Immature natural killer cell (primary cell): Measurements from ENCODE around the gene HOXA4. TPM values are rescaled to one million over a fixed set of nuclear protein-coding genes. Genes with fewer than 3 reads are reported as not detected.

Experiments
- DNase-seq, 3 donors: peaks; one replicate each; pipeline ENCODE4 v3.0.0; 2022; ENCODE audit warnings: mixed read lengths in 1 of 3
- H3K27ac Mint-ChIP-seq, 6 donors: one replicate each; pipeline ENCODE4 v1.8.0; 2020; ENCODE audit warnings: mixed read lengths in 6 of 6, mild to moderate bottlenecking in 5 of 6, inconsistent platforms in 4 of 6, moderate library complexity in 3 of 6
- H3K27me3 Mint-ChIP-seq, 3 donors: one replicate each; pipeline ENCODE4 v1.8.0; 2020 to 2021; ENCODE audit warnings: low read depth in 3 of 3, mild to moderate bottlenecking in 3 of 3, mixed read lengths in 3 of 3, moderate library complexity in 3 of 3, inconsistent platforms in 1 of 3
- H3K36me3 Mint-ChIP-seq, 3 donors: one replicate each; pipeline ENCODE4 v1.8.0; 2020; ENCODE audit warnings: mixed read lengths in 3 of 3, inconsistent platforms in 2 of 3, mild to moderate bottlenecking in 2 of 3
- H3K4me1 Mint-ChIP-seq, 2 donors: one replicate each; pipeline ENCODE4 v1.8.0; 2020; ENCODE audit warnings: inconsistent platforms in 2 of 2, mild to moderate bottlenecking in 2 of 2, mixed read lengths in 2 of 2, moderate library complexity in 1 of 2
- H3K4me3 Mint-ChIP-seq, 5 donors: one replicate each; pipeline ENCODE4 v1.8.0; 2020; ENCODE audit warnings: mild to moderate bottlenecking in 5 of 5, mixed read lengths in 5 of 5, inconsistent platforms in 3 of 5, moderate library complexity in 3 of 5
- H3K9me3 Mint-ChIP-seq, 6 donors: one replicate each; pipeline ENCODE4 v1.8.0; 2020; ENCODE audit warnings: mild to moderate bottlenecking in 6 of 6, mixed read lengths in 6 of 6, inconsistent platforms in 4 of 6, moderate library complexity in 3 of 6
- polyA plus RNA-seq, 3 donors: library from polyadenylated mRNA; unstranded; fragments of 300-500 nt; fragmentation: Illumina TruSeq; gene quantifications; one replicate each; pipeline ENCODE4 v1.2.3, GENCODE V29; 2021

HOXA4 gene
- polyA plus RNA-seq, 3 donors from 2014 or later, result 0.51 to 1.2 TPM; not detected in 1

DNA sequence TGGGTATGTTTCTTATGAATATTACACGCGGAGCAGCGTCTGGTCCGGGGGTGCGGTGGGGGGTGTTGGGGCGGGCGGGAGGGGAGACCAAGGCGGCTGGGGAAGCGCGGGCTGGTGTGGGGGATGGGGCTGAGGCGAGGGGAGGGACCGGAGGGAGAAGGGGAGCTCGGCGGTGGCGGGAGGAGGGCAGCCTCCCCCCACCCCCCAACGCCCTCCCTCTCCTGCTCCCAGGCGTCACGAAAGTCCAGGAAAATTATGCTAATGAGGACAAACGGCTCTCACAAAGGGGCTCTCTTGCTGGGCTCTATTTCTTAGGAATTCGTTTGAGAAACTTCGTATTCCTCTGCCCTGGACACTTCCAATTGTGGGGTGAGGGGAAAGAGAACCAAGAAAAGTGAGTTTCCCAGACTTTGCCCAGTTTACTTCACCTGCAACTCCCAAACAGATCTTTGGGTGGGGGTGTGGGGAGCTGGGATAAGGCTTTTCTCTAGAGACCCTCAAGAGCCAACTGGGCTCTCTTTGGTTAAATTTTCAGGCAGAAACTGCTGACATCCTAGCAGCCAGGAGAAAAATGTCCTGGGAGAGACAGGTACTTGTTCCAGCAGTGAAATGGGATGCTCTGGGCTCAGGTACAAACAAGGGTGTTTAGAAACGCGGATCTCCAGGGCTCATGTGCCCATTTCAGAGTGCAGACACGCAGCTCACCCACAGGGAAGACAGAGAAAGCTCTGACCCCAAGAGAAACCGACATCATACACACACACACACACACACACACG lies 16.4 kb downstream of the HOXA4 start:
- no peak overlapping the region for H3K4me3 Mint-ChIP-seq
- H3K27me3 Mint-ChIP-seq, result peaks cover 0 to 2% (median 0%) of the 10 kb centered on the region in 3 donors
- H3K9me3 Mint-ChIP-seq, result no peaks in the 10 kb centered on the region
- no peak overlapping the region for H3K27ac Mint-ChIP-seq
- H3K36me3 Mint-ChIP-seq, result peaks cover 0 to 4% (median 0%) of the 10 kb centered on the region in 3 donors
- no peaks in the 10 kb centered on the region for H3K4me1 Mint-ChIP-seq
- no peak for DNase-seq

DNA sequence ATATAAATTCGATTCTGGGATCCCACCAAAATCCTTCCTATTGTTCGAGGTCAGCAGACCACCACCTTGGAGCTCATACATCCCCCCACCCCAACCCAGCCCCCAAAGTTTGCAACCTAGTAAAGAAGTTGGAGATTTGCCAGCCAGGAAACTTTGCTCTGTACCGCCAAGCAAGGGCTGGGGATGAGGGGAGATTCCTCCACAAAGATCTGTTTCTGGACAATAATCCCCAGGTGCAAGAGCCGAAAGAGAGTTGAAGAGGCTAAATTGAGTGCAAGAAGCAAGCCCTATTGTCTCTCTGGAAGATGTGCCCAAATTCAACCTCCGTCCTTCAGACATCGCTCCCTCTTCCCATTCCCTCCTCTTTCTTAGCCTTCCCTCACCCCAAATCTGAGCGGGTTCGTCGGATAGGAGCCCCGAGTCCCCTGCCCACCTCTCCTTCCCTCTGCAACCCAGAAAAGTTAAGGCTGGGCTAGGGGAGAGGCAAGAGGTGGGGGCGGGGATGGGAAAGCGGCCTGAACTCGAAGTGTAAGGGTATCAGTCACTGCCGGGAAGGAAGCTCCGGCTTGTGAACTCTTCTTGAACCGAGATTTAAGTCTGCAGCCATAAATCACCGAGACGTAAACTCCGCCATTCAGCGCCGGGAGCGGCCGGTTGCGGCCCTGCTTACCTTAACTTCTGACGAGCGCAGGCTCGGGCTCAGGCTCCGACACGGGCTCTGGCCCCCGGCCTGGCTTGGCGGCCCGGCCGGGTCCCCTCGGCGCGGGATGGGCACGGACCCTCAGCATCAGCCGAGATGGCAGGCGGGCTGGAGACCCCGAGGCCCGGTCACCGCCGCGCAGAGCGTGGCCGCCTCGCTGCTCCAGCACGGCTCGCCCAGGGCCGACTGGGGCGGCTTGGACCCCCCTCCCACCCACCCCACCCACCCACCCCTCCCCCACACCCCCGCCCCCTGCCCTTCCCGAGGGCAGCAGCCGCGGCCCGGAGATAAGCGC lies 17.3 kb downstream of the HOXA4 start:
- Mint-ChIP-seq H3K27ac (no peak overlapping the region), H3K27me3 (peaks cover 0 to 2% (median 0%) of the 10 kb centered on the region in 3 donors), H3K4me1 (no peaks in the 10 kb centered on the region), H3K9me3 (no peaks in the 10 kb centered on the region), H3K4me3 (no peak overlapping the region), H3K36me3 (peaks cover 0 to 4% (median 0%) of the 10 kb centered on the region in 3 donors)
- no peak for DNase-seq

DNA sequence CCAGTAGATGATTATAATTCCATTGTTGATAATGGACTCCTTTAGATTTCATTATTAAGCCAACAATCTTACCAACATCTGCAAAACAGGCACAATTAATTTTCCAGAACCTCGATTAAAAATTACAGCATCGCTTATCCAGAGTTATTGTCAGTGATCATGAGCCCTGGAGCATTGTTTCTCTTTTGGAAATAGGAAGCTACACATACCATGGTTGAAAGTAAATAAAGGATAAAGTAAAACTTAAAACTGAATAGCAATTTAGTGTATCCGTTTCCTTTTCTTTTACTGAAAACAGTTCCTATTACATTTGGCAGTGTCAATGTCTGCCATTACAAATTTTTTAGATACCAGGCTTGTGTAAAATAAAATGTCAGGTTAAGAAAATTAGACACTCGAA lies 18.2 kb downstream of the HOXA4 start:
- H3K27me3 Mint-ChIP-seq, result peaks cover 0 to 2% (median 0%) of the 10 kb centered on the region in 3 donors
- no peak for DNase-seq
- H3K9me3 Mint-ChIP-seq, result no peaks in the 10 kb centered on the region
- no peak overlapping the region for H3K27ac Mint-ChIP-seq
- no peak overlapping the region for H3K4me3 Mint-ChIP-seq
- peaks cover 0 to 4% (median 3%) of the 10 kb centered on the region in 3 donors for H3K36me3 Mint-ChIP-seq
- no peaks in the 10 kb centered on the region for H3K4me1 Mint-ChIP-seq

DNA sequence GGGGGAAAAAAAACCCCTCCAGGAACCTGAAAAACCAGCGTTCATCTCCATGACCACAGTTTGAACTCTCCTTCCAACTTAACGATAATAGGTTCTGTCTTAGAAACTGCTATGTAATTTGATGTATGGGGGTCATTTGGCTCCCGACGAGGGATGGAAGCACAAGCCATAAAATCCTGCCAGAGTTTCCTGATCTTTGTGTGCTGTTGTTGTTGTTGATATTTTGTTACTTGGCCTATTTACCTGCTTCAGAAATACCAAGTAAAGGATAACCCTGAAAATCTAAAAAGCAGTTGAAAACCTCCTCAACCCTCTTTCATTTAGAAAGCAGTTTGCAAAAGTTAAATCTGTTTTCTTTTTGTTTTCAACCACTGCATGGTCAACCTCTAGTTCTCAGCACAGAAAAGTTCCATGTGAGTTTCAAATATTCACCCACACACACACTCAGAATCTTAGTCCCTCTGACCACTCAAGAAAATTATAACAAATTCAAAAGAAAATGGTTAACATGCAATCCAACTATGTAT lies 18.7 kb downstream of the HOXA4 start:
- H3K36me3 Mint-ChIP-seq, result peaks cover 0 to 4% (median 3%) of the 10 kb centered on the region in 3 donors
- H3K4me1 Mint-ChIP-seq, result no peaks in the 10 kb centered on the region
- no peak overlapping the region for H3K4me3 Mint-ChIP-seq
- no peaks in the 10 kb centered on the region for H3K9me3 Mint-ChIP-seq
- no peak for DNase-seq
- no peak overlapping the region for H3K27ac Mint-ChIP-seq
- H3K27me3 Mint-ChIP-seq, result peaks cover 0 to 2% (median 0%) of the 10 kb centered on the region in 3 donors

DNA sequence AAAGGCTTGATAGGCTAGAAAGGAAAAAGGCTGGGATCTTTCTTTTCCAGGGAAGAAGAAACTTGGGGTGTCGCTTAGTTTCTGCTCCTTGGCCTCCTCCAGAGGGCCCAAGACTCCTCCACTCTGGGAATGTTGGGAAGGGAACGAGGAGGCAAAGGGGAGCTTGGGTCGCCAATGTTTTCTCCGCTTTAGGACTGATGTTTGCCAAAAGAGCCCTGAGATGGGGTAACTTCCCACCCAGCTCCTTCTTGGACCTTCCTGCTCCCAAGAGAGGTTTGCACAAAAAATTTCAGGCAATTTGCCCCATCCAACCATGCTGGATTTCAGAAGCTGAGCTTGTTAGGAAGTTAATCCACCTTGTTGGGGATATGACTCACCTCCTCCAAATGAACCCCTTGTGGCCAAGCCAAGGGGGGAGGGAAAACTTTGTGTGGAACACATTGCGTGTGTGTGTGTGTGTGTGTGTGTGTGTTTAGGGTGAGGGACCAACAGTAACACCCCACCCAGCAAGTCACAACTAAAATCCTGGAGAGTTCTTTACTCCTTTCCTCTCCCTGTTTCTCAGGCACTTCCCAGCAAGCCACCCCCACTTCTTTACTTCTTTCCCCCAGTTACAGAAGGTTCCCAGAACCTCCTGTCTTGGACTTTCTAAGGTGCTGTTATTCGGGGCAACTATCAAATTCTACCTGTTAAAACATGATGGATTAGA lies 19.4 kb downstream of the HOXA4 start:
- H3K4me3 Mint-ChIP-seq, result no peak overlapping the region
- peaks cover 0 to 2% (median 0%) of the 10 kb centered on the region in 3 donors for H3K27me3 Mint-ChIP-seq
- DNase-seq, result no peak
- H3K27ac Mint-ChIP-seq, result no peak overlapping the region
- H3K36me3 Mint-ChIP-seq, result peaks cover 0 to 3% (median 2%) of the 10 kb centered on the region in 3 donors
- H3K4me1 Mint-ChIP-seq, result no peaks in the 10 kb centered on the region
- no peaks in the 10 kb centered on the region for H3K9me3 Mint-ChIP-seq

DNA sequence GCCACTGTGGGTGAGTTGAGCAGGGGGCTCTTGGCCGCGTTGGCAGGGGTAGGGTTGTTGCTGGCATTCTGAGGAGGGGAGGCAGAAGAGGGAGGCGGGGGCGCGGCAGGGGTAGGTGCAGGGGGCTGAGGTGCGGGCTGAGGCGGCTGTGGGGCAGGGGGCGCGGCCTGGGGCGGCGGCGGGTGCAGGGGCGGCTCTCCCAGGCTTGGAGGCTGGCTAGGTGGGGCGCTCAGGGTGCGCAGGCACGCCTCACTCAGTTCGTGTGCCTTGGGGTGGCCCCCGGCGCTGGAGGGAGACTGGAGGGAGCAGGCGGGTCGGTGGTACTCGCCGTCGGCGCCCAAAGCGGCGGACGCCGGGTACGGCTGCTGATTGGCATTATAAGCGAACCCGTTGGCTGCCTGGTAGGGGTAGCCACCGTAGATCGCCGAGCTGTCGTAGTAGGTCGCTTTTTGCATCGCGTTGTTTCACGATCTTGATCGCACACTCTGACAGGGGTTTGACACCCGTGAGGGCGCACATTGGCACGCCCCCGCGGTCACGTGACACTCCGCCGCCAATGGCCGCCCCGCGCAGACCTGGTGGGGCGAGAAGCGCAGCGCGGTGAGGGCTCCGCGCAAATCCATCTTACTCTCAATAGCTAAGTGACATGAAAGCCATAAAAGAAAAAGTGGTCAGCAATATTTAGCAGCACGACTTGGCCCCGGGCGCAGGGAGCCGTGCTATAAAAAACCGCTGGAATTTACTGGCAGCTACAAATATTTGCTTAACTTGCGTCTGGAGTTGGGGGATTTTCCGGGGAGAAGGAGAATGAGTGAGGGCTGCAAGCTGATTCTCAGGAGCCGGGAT lies 20.1 kb downstream of the HOXA4 start:
- H3K36me3 Mint-ChIP-seq, result peaks cover 0 to 3% (median 0%) of the 10 kb centered on the region in 3 donors
- no peaks in the 10 kb centered on the region for H3K4me1 Mint-ChIP-seq
- H3K4me3 Mint-ChIP-seq, result no peak overlapping the region
- H3K27ac Mint-ChIP-seq, result no peak overlapping the region
- no peaks in the 10 kb centered on the region for H3K9me3 Mint-ChIP-seq
- H3K27me3 Mint-ChIP-seq, result peaks cover 0 to 2% (median 0%) of the 10 kb centered on the region in 3 donors
- DNase-seq, result no peak

DNA sequence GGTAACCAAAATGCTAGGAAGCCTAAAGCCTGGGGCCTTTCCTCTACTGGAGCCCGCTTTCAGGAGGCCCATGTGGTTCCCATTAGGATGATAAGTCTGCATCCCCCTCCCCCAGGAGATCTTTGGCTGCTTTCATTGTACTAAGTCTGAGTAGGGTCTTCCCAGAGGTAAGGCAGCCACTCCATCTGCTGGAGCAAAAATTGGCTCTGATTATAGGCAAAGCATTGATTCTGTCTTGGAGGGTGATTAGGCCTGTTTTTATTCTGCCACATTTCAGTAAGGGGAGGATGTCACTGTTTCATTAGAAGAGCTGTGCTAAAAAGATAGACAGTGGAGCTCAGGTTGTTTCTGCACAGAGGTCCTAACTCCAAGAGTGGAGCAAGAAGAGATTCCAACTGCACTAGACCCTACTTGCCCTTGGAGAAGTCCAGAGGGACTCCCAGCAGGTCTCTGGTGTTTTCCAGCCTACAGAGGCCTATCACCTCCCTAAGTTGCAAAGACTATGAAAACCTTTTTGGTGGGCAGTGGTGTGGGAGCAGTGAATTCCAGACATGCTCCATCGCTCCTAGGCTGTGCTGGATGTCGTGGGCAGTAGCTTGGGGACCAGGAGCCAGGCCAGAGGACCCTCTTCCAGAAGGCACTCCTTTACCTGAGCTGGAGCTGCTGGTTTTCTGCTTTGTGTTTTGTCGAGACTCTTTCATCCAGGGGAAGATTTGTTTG lies 20.9 kb downstream of the HOXA4 start:
- Mint-ChIP-seq H3K36me3 (peaks cover 0 to 3% (median 0%) of the 10 kb centered on the region in 3 donors), H3K4me1 (no peaks in the 10 kb centered on the region), H3K4me3 (no peak overlapping the region), H3K27ac (no peak overlapping the region), H3K9me3 (no peaks in the 10 kb centered on the region), H3K27me3 (peaks cover 0 to 2% (median 2%) of the 10 kb centered on the region in 3 donors)
- DNase-seq, result no peak

DNA sequence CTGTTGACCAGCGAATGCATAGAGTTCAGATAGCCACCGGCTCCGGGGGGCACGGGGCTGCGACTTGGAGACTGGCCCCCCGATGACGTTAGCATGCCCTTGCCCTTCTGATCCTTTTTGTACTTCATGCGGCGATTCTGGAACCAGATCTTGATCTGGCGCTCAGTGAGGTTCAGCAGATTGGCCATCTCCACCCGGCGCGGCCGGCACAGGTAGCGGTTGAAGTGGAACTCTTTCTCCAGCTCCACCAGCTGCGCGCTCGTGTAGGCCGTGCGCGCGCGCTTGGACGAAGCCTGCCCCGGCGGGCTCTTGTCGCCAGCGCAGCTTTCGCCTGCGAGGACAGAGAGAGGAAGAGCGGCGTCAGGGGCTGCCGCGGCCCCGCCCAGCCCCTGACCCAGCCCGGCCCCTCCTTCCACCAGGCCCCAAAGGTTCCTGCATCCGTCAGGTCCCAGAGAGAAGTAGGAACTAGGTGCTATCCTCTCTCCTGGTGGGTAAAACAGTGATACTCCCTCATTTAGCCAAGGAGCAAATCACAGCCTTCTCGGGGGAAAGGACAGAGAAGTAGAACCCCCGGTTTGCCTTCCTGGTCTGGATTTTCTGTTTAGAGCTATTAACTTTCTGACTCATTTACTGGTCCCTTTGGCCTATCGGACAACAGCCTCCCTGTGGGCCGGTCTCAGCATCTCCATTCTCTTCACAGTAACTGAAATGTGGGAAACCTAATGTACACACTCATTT lies 22.0 kb downstream of the HOXA4 start:
- no peaks in the 10 kb centered on the region for H3K4me1 Mint-ChIP-seq
- peaks cover 3 to 10% (median 4%) of the 10 kb centered on the region in 3 donors for H3K27me3 Mint-ChIP-seq
- no peak for DNase-seq
- no peak overlapping the region for H3K4me3 Mint-ChIP-seq
- H3K36me3 Mint-ChIP-seq, result peaks cover 0 to 8% (median 4%) of the 10 kb centered on the region in 3 donors
- H3K9me3 Mint-ChIP-seq, result no peaks in the 10 kb centered on the region
- H3K27ac Mint-ChIP-seq, result no peak overlapping the region

DNA sequence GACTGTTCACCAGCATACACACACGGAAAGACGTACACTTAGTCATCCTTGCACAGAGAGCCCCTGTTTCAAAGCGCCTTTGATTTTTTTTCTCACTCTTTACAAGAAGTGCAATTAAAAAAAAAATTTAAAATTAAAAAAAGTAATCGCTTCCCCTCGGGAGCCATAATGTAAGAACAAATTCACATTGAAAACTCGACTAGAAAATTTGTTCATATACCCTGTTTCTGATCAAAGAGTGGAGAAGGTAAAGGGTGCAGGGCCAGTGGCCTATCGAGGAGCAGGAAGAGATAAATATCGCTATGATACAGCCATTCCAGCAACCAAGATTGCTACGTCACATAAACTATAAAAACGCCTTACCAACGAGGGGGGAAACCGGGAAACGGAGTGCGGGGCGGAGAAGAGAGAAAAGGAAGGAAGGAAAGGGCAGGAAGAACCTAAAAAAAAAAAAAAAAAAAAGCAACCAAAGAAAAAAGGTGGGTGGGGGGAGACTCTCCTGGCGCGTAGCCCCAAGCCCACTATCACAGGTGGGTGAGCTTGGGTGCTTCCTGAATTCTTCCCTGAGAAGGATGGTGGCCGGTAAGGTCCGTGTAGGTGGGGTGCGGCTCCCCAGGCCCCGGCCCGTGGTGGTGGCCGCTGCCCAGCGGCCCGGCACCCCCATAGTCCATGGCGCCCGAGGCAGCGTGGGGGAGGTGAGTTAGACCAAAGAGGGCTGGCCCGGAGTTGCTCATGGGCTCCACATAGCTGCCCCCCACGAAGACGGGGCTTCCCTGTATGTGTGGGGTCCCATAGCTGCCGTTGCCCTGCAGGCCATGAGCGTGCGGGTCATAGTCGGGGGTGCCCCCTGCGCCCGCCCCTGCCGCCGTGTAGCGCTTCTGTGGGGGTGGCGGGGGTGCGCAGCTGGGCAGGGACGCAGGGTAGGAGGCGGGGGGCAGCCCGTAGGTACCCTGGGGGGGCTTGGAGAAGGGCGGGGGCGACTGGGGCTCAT lies 22.9 kb downstream of the HOXA4 start:
- Mint-ChIP-seq H3K36me3 (peaks cover 0 to 9% (median 8%) of the 10 kb centered on the region in 3 donors), H3K27ac (no peak overlapping the region), H3K9me3 (no peaks in the 10 kb centered on the region), H3K27me3 (peaks cover 5 to 16% (median 9%) of the 10 kb centered on the region in 3 donors), H3K4me1 (peaks cover 4 to 6% of the 10 kb centered on the region in 2 donors), H3K4me3 (no peak overlapping the region)
- DNase-seq, result no peak

DNA sequence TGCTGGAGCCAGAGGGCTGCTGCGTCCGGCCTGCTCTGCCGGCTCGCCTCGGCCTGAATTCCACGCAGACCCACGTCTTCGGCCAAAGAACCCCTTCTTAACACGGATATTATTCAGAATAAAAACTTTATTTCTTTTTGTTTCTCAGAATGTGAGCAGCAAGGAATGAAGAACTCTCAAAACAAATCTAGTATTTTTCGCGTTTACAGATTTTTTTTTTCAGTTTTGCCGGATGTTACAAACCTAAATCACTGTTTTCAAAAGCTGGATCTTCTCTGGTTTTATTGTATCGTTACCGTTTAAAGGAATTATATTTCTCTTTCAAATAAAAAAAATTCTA lies 23.7 kb downstream of the HOXA4 start:
- H3K4me1 Mint-ChIP-seq, result peaks cover 10 to 14% of the 10 kb centered on the region in 2 donors
- no peaks in the 10 kb centered on the region for H3K9me3 Mint-ChIP-seq
- H3K4me3 Mint-ChIP-seq, result no peak overlapping the region
- H3K27me3 Mint-ChIP-seq, result peaks cover 10 to 17% (median 15%) of the 10 kb centered on the region in 3 donors
- no peak overlapping the region for H3K27ac Mint-ChIP-seq
- peaks cover 0 to 10% (median 8%) of the 10 kb centered on the region in 3 donors for H3K36me3 Mint-ChIP-seq
- no peak for DNase-seq
